Measurements from ENCODE around the gene RAB36. TPM values are rescaled to one million over a fixed set of nuclear protein-coding genes. Genes with fewer than 3 reads are reported as not detected.

The RAB36 gene
- total RNA-seq, 1 donor from 2014 or later, result 0.47 TPM

DNA sequence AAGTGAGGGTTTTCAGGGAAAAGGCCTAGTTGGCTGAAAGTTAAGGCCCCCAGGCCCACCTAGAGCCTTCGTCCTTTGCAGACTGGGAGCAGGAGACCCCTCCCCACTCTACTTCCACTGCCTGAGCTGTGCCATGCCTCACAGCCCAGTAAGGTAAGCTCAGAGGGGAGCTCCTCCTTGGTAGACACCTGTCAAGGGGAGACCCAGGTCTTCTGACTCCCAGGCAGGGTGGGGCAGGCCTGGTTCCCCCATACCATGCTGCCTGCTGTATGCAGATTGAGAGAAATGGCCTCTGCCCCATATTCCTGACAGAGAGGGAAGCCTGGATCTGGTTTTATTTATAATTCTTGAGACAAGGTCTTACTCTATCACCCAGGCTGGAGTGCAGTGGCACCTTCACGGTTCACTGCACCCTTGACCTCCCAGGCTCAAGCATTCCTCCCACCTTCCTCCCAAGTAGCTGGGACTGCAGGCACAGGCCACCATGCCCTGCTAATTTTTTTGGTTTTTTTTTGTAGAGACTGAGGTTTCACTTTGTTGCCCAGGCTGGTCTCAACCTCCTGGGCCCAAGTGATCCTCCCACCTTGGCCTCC is 697 bp downstream of the RAB36 start:
- H3K27me3 ChIP-seq (ENCODE audit: low read depth), result peaks cover 26% of the 10 kb centered on the region
- peaks cover 42% of the 10 kb centered on the region for H3K4me1 ChIP-seq
- no peaks in the 10 kb centered on the region for H3K36me3 ChIP-seq
- H3K9me3 ChIP-seq (replicated peaks), result no peaks in the 10 kb centered on the region
- intact Hi-C loops (cut with micrococcal nuclease), result no loop called here
- DNase-seq, result no peak
- TF ChIP-seq, protein P1, sequence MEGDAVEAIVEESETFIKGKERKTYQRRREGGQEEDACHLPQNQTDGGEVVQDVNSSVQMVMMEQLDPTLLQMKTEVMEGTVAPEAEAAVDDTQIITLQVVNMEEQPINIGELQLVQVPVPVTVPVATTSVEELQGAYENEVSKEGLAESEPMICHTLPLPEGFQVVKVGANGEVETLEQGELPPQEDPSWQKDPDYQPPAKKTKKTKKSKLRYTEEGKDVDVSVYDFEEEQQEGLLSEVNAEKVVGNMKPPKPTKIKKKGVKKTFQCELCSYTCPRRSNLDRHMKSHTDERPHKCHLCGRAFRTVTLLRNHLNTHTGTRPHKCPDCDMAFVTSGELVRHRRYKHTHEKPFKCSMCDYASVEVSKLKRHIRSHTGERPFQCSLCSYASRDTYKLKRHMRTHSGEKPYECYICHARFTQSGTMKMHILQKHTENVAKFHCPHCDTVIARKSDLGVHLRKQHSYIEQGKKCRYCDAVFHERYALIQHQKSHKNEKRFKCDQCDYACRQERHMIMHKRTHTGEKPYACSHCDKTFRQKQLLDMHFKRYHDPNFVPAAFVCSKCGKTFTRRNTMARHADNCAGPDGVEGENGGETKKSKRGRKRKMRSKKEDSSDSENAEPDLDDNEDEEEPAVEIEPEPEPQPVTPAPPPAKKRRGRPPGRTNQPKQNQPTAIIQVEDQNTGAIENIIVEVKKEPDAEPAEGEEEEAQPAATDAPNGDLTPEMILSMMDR (IDR thresholded peaks at IDR 0.05; ENCODE audit: borderline replicate concordance), result no peak
- peak overlapping the region; percentile 63 for H3K27ac ChIP-seq (replicated peaks)
- peak overlapping the region; percentile 67 for H3K4me3 ChIP-seq

DNA sequence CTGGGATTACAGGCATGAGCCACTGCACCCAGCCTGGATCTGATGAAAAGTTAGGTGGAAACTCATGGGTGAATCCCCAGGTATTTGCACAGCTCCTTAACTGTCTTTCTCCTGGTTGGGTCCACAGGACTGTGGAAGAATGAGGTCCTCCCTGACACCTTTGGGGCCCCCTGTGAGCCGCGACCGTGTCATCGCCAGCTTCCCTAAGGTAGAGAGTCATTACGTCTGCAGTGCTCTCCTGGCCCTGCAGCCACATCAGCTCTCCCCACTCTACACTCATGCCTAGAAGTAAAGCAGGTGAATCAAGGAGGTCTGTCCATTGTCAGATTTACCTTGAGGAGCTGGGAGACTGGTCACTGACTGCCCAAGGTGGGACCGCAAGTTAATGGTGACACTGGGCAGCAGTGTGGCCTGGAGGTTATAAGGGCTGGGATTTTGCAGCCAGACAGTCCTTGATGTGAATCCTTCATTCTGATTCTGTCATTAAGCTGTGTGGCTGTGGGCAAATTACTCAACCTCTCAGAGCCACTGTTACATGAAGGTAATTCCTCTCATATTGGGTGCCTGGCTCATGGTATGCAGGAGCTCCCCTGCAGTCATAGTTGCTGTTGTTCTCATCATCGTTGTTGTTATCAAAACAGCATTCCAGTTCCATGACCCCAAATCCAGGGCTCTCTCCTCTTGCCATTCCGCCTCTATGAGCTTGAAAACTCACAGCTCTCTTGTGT is 1.4 kb downstream of the RAB36 start:
- Histone ChIP-seq H3K9me3 (replicated peaks) (no peaks in the 10 kb centered on the region), H3K4me1 (peaks cover 38% of the 10 kb centered on the region), H3K4me3 (no peak overlapping the region), H3K36me3 (no peaks in the 10 kb centered on the region), H3K27me3 (ENCODE audit: low read depth) (peaks cover 26% of the 10 kb centered on the region), H3K27ac (replicated peaks) (no peak overlapping the region)
- no peak for DNase-seq
- intact Hi-C loops (cut with micrococcal nuclease), result no loop called here
- TF ChIP-seq, protein P1 (IDR thresholded peaks at IDR 0.05; ENCODE audit: borderline replicate concordance), result no peak

DNA sequence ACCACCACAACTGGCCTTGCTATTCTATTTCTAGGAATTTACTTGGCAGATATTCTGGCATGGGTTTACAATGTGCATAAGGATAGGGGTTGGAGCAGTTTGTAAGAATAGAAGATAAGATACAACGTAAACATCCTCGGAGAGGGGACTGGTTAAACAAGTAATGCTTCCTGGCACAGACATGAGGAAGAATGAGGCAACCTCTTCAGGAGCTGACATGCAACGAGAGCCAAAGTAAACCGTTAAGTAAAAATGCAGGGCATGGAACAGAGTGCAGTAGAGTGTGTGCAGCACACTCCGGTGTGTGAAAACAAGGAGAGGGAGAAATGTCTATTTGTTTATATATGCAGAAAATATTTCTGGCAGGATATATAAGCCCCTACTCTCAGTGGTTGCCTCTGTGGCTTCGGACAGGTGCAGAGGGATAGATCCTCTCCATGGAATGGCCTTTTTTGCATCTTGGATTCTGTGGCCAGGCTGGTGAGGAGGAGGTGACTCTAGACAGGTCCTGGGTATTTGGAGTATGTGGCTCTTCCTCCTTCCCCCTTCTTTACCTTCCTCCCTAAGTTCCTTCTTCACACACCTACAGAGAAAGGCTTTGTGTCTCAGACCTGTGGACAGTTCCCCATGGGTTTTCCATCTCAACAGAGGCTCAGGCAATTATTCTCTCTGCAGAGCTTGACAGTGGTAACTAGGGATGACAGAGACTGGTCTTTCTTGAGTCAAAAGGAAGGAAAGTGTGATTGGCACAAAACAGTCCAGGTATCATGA is 2.5 kb downstream of the RAB36 start:
- Histone ChIP-seq H3K9me3 (replicated peaks) (no peaks in the 10 kb centered on the region), H3K4me1 (peaks cover 28% of the 10 kb centered on the region), H3K27ac (replicated peaks) (no peak overlapping the region), H3K27me3 (ENCODE audit: low read depth) (peaks cover 26% of the 10 kb centered on the region), H3K4me3 (no peak overlapping the region), H3K36me3 (no peaks in the 10 kb centered on the region)
- TF ChIP-seq, protein P1 (IDR thresholded peaks at IDR 0.05; ENCODE audit: borderline replicate concordance), result no peak
- intact Hi-C loops (cut with micrococcal nuclease), result no loop called here
- DNase-seq, result no peak

DNA sequence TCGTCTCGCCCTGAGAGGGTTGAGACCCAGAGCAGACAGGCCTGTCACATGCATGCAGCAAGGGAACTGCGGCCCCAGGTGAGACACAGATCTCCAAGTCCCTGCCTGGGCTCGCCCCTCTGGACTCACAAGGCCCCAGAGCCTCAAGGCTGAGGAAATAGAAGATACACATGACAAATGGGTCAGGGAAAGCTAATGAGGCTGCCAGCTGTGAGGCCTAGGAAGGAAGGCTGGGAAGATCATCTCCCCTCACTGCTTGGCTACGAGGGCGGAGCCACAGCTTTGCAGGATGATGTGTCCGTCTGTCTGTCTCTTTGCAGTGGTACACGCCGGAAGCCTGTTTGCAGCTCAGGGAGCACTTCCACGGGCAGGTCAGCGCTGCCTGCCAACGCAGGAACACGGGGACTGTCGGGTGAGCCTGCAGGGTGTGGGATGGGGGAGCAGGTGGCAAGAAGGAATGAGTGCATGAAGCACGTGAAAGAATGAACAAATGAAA is 4.5 kb downstream of the RAB36 start:
- TF ChIP-seq, protein P1 (IDR thresholded peaks at IDR 0.05; ENCODE audit: borderline replicate concordance), result no peak
- Histone ChIP-seq H3K36me3 (no peaks in the 10 kb centered on the region), H3K27me3 (ENCODE audit: low read depth) (peaks cover 12% of the 10 kb centered on the region), H3K9me3 (replicated peaks) (no peaks in the 10 kb centered on the region), H3K4me1 (peaks cover 24% of the 10 kb centered on the region), H3K27ac (replicated peaks) (no peak overlapping the region), H3K4me3 (no peak overlapping the region)
- no peak for DNase-seq
- intact Hi-C loops (cut with micrococcal nuclease), result no loop called here

DNA sequence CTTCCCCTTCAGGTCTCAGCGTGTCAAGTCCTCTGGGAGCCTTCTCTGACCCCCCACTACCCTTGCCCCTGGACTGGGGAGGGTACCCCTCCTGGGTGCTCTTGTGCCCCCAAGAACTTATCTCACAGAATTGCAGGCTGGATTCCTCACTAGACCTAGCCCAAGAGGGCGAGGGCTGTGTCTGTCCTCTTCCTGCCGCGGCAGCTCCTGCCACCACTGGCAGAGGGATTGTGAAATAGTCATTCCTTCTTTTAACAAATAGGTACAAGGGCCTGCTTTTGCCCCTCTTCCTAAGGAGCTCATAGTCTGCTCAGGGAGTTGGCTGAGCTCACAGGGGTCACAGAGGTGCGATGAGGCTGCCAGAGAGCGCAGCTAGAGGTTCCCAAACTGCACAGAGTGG is 5.5 kb downstream of the RAB36 start:
- Histone ChIP-seq H3K36me3 (no peaks in the 10 kb centered on the region), H3K27ac (replicated peaks) (no peak overlapping the region), H3K4me3 (no peak overlapping the region), H3K27me3 (ENCODE audit: low read depth) (peaks cover 3% of the 10 kb centered on the region), H3K9me3 (replicated peaks) (no peaks in the 10 kb centered on the region), H3K4me1 (peaks cover 14% of the 10 kb centered on the region)
- no peak for DNase-seq
- intact Hi-C loops (cut with micrococcal nuclease), result no loop called here
- TF ChIP-seq, protein P1 (IDR thresholded peaks at IDR 0.05; ENCODE audit: borderline replicate concordance), result no peak
